ENCODE measurements around the gene PLA2R1. TPM values are rescaled to one million over a fixed set of nuclear protein-coding genes. Genes with fewer than 3 reads are reported as not detected.

Gene PLA2R1
- total and polyA plus RNA-seq, 2 experiments from 2014 or later = 4.9 to 9.6 TPM

GRCh38 chr2:160054984-160055725 lies 7.3 kb downstream of the PLA2R1 start:
- Histone ChIP-seq H3K79me2 (no peaks in the 10 kb centered on the region), H3K4me3 (no peak overlapping the region), H3K9me3 (ENCODE audit: low read depth) (no peaks in the 10 kb centered on the region), H3K36me3 (replicated peaks; ENCODE audit: insufficient read depth, low read depth) (no peaks in the 10 kb centered on the region), H2AFZ (no peak overlapping the region), H3K27me3 (no peaks in the 10 kb centered on the region), H3K4me2 (no peak overlapping the region), H4K20me1 (ENCODE audit: insufficient read depth, poor library complexity, severe bottlenecking) (no peaks in the 10 kb centered on the region), H3K4me1 (ENCODE audit: insufficient read depth) (peaks cover 3% of the 10 kb centered on the region), H3K27ac (no peak overlapping the region), H3K9me2 (replicated peaks; ENCODE audit: insufficient read depth) (no peaks in the 10 kb centered on the region)
- TF ChIP-seq EZH2 (IDR thresholded peaks at IDR 0.05; ENCODE audit: borderline replicate concordance) (no peak), CTCF (IDR thresholded peaks at IDR 0.05; ENCODE audit: poor library complexity) (no peak), EZH2phosphoT487 (IDR thresholded peaks at IDR 0.05; ENCODE audit: low read depth, severe bottlenecking, unreplicated experiment) (no peak)
- 71% methylated on average over 7 of the region's 7 CpGs for WGBS (ENCODE audit: low lambda C conversion rate, missing lambda C conversion rate)
- DNase-seq (ENCODE audit: low spot score) = no peak

DNA sequence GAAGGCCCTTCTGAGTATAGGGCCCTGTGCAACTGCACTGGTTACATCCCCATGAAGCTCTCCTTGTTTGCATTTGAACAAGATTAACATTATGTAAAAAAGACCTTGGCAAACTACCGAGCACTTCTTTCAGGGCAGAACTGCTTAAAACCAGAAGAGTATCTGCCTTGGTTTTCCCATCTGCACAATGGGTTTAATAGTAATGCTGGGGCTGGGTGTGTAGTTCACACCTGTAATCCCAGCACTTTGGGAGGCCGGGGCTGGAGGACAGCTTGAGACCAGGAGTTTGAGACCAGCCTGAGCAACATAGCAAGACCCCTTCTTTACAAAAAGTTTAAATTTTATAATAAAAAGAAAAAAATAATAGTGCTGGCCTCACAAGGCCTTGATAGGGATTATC lies 8.5 kb downstream of the PLA2R1 start:
- no peaks in the 10 kb centered on the region for H3K9me3 ChIP-seq (ENCODE audit: low read depth)
- TF ChIP-seq EZH2 (IDR thresholded peaks at IDR 0.05; ENCODE audit: borderline replicate concordance) (no peak), CTCF (IDR thresholded peaks at IDR 0.05; ENCODE audit: poor library complexity) (no peak), EZH2phosphoT487 (IDR thresholded peaks at IDR 0.05; ENCODE audit: low read depth, severe bottlenecking, unreplicated experiment) (no peak)
- WGBS (ENCODE audit: low lambda C conversion rate, missing lambda C conversion rate) = 92% methylated on average over 2 of the region's 2 CpGs

GRCh38 chr2:160052531-160052930 lies 9.9 kb downstream of the PLA2R1 start:
- no peaks in the 10 kb centered on the region for H4K20me1 ChIP-seq (ENCODE audit: insufficient read depth, poor library complexity, severe bottlenecking)
- DNase-seq (ENCODE audit: low spot score) = no peak
- H3K27ac ChIP-seq = no peak overlapping the region
- H3K79me2 ChIP-seq = no peaks in the 10 kb centered on the region
- no peak overlapping the region for H3K4me2 ChIP-seq
- H3K4me1 ChIP-seq (ENCODE audit: insufficient read depth) = peaks cover 3% of the 10 kb centered on the region
- no peak for TF ChIP-seq EZH2phosphoT487 (IDR thresholded peaks at IDR 0.05; ENCODE audit: low read depth, severe bottlenecking, unreplicated experiment)
- no peak for TF ChIP-seq CTCF (IDR thresholded peaks at IDR 0.05; ENCODE audit: poor library complexity)
- TF ChIP-seq EZH2 (IDR thresholded peaks at IDR 0.05; ENCODE audit: borderline replicate concordance) = no peak
- H3K4me3 ChIP-seq = no peak overlapping the region
- no peak overlapping the region for H2AFZ ChIP-seq
- H3K27me3 ChIP-seq = no peaks in the 10 kb centered on the region
- no peaks in the 10 kb centered on the region for H3K36me3 ChIP-seq (replicated peaks; ENCODE audit: insufficient read depth, low read depth)
- no peaks in the 10 kb centered on the region for H3K9me2 ChIP-seq (replicated peaks; ENCODE audit: insufficient read depth)
- no peaks in the 10 kb centered on the region for H3K9me3 ChIP-seq (ENCODE audit: low read depth)
- 88% methylated on average over 2 of the region's 2 CpGs for WGBS (ENCODE audit: low lambda C conversion rate, missing lambda C conversion rate)

More for the DNA sequence above, 8.5 kb downstream of the PLA2R1 start:
- H3K4me1 ChIP-seq (ENCODE audit: insufficient read depth) = peaks cover 3% of the 10 kb centered on the region
- no peak overlapping the region for H3K4me2 ChIP-seq
- H3K27me3 ChIP-seq = no peaks in the 10 kb centered on the region
- no peak for DNase-seq (ENCODE audit: low spot score)
- H3K27ac ChIP-seq = no peak overlapping the region
- H3K4me3 ChIP-seq = no peak overlapping the region
- no peaks in the 10 kb centered on the region for H3K9me2 ChIP-seq (replicated peaks; ENCODE audit: insufficient read depth)
- no peaks in the 10 kb centered on the region for H3K36me3 ChIP-seq (replicated peaks; ENCODE audit: insufficient read depth, low read depth)
- H2AFZ ChIP-seq = no peak overlapping the region
- no peaks in the 10 kb centered on the region for H3K79me2 ChIP-seq
- H4K20me1 ChIP-seq (ENCODE audit: insufficient read depth, poor library complexity, severe bottlenecking) = no peaks in the 10 kb centered on the region

All from hepatocyte (in vitro differentiated cells).